Fibroblast of the aortic adventitia (primary cell): Measurements from ENCODE around the gene EMC6. TPM values are rescaled to one million over a fixed set of nuclear protein-coding genes. Genes with fewer than 3 reads are reported as not detected.

Experiments
- DNase-seq: peaks from one replicate; pipeline ENCODE4 v3.0.0-alpha.2; 2010; ENCODE audit warnings: low read depth
- H3K4me3 ChIP-seq: 2 replicates; pipeline ENCODE4 v1.5.1; 2011; ENCODE audit warnings: low read depth, mild to moderate bottlenecking, control low read depth, low read length, moderate library complexity
- total RNA-seq: library from RNA; depleted of rRNA; stranded (reverse); fragments of >200 nt; gene quantifications from 2 replicates; pipeline ENCODE4 v1.2.3, GENCODE V29; 2012; ENCODE audit warnings: low replicate concordance
- TF ChIP-seq, protein P1 (sequence below): IDR thresholded peaks from 2 replicates; pipeline ENCODE4 v1.5.1; 2011; ENCODE audit warnings: mild to moderate bottlenecking, low read length, control low read depth, inconsistent platforms; ENCODE audit not compliant: insufficient read depth

The EMC6 gene
- 17.9 TPM in 1 of 2 replicates, not detected in the other for total RNA-seq

GRCh38 chr17:3668279-3669084 lies at the start of gene EMC6, which contains the start of gene TAX1BP3:
Gene EMC6 (plus strand): TSS chr17:3668812. CDS start chr17:3669147, 335 bp downstream.
Gene TAX1BP3 (minus strand): TSS chr17:3668578. CDS start chr17:3668526, 52 bp downstream.
- TF ChIP-seq, protein P1, sequence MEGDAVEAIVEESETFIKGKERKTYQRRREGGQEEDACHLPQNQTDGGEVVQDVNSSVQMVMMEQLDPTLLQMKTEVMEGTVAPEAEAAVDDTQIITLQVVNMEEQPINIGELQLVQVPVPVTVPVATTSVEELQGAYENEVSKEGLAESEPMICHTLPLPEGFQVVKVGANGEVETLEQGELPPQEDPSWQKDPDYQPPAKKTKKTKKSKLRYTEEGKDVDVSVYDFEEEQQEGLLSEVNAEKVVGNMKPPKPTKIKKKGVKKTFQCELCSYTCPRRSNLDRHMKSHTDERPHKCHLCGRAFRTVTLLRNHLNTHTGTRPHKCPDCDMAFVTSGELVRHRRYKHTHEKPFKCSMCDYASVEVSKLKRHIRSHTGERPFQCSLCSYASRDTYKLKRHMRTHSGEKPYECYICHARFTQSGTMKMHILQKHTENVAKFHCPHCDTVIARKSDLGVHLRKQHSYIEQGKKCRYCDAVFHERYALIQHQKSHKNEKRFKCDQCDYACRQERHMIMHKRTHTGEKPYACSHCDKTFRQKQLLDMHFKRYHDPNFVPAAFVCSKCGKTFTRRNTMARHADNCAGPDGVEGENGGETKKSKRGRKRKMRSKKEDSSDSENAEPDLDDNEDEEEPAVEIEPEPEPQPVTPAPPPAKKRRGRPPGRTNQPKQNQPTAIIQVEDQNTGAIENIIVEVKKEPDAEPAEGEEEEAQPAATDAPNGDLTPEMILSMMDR: no peak
- peak within 1 kb of the TSS; percentile 94 for H3K4me3 ChIP-seq
- DNase-seq: peak; percentile 98

DNA sequence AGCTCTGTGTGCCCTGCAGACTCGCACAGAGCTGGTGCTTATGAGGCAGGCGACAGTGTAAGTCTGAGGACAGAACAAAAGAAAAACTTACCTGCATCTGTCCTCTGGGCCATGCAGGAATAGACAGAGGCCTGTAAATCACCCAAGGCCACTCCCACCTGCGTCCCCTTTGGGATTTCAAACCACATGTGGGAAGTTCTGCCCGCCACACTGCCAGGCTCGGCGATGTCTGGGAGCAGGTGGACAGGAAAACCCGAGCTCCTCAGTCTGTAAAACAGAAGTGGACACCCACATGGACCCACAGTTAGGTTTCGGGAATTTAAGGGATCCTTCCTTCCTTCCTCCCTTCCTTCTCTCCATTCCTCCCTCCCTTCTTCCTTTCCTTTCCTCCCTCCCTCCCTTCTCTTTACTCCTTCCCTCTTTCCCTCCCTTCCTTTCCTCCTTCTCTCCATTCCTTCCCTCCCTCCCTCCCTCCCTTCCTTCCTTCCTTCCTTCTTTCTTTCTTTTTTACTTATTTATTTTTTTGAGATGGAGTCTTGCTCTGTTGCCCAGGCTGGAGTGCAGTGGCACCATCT lies 47.4 kb upstream of the EMC6 start:
- DNase-seq: no peak
- H3K4me3 ChIP-seq: no peak overlapping the region
- TF ChIP-seq, protein P1: no peak

GRCh38 chr17:3622977-3623594 lies 45.5 kb upstream of the EMC6 start:
- H3K4me3 ChIP-seq: no peak overlapping the region
- TF ChIP-seq, protein P1: no peak
- DNase-seq: no peak

GRCh38 chr17:3626831-3627768 lies 41.5 kb upstream of the EMC6 start:
- no peak overlapping the region for H3K4me3 ChIP-seq
- TF ChIP-seq, protein P1: no peak
- no peak for DNase-seq

GRCh38 chr17:3627769-3628167 lies 40.8 kb upstream of the EMC6 start:
- no peak overlapping the region for H3K4me3 ChIP-seq
- TF ChIP-seq, protein P1: no peak

DNA sequence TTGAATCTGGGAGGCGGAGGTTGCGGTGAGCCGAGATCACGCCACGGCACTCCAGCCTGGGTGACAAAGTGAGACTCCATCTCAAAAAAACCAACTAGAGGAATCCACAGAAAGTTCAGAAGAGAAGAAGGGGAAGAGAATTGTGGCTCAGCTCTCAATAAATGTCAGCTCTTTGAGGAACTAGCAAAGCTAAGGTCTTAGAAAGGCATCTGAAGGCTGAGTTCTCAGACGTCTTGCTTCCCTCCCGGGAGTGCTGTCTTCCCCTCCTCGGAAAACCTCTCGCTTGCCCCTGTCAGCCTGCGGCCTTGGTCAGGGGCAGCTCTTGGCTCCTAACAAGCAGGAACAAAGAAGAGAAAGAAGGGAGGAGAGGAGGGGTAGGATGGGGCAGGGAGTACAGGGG lies 37.8 kb upstream of the EMC6 start:
- DNase-seq: no peak
- no peak overlapping the region for H3K4me3 ChIP-seq
- TF ChIP-seq, protein P1: no peak

More at GRCh38 chr17:3627769-3628167, 40.8 kb upstream of the EMC6 start:
- DNase-seq: no peak
